ENCODE results near the gene RALGPS1.

Gene RALGPS1

DNA sequence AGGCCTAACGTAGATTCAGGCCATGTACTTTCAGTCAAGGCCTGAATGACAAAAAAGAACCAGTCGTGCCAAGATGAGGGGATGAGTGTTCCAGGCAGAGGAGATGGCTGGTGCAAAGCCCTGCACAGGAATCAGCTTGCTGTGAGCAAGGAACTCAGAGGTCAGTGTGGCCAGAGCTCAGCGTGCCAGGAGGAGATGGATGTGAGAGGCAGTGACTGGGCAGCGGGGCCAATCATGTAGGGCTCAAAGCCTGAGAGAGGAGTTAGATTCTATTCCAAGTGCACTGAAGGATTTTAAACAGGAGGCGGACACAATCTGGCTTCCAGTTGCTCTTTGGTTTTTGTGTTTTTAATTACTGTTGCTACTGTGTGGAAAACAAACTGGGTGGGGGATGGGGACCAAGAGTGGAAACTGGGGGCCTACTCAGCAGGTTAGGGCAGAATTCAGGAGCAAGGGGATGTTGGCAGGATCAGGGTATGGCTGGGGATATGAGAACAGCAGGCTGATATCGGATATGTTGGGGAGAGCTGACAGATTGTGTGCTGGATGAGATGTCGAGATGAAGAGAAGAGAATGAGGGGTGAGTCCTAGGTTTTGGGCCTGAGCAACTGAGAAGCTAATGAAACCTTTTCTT is 143.5 kb downstream of the RALGPS1 start:
- TF ChIP-seq ZNF239 (tag by site-specific recombination; IDR thresholded peaks at IDR 0.05), result no peak
- TF ChIP-seq KLF8 (tag by site-specific recombination; IDR thresholded peaks at IDR 0.05), result no peak
- TF ChIP-seq ZNF155 (tag by site-specific recombination; IDR thresholded peaks at IDR 0.05), result no peak
- no peak for TF ChIP-seq ZNF37A (tag by site-specific recombination; IDR thresholded peaks at IDR 0.05)
- no peak for TF ChIP-seq ZNF341 (tag by site-specific recombination; IDR thresholded peaks at IDR 0.05; ENCODE audit: low read depth)
- no peak for TF ChIP-seq ZNF521 (tag by site-specific recombination; IDR thresholded peaks at IDR 0.05)
- no peak for TF ChIP-seq ZNF585B (tag by site-specific recombination; IDR thresholded peaks at IDR 0.05)
- TF ChIP-seq, protein P1, sequence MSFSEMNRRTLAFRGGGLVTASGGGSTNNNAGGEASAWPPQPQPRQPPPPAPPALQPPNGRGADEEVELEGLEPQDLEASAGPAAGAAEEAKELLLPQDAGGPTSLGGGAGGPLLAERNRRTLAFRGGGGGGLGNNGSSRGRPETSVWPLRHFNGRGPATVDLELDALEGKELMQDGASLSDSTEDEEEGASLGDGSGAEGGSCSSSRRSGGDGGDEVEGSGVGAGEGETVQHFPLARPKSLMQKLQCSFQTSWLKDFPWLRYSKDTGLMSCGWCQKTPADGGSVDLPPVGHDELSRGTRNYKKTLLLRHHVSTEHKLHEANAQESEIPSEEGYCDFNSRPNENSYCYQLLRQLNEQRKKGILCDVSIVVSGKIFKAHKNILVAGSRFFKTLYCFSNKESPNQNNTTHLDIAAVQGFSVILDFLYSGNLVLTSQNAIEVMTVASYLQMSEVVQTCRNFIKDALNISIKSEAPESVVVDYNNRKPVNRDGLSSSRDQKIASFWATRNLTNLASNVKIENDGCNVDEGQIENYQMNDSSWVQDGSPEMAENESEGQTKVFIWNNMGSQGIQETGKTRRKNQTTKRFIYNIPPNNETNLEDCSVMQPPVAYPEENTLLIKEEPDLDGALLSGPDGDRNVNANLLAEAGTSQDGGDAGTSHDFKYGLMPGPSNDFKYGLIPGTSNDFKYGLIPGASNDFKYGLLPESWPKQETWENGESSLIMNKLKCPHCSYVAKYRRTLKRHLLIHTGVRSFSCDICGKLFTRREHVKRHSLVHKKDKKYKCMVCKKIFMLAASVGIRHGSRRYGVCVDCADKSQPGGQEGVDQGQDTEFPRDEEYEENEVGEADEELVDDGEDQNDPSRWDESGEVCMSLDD (tag by site-specific recombination; IDR thresholded peaks at IDR 0.05), result no peak
- TF ChIP-seq, protein P2, sequence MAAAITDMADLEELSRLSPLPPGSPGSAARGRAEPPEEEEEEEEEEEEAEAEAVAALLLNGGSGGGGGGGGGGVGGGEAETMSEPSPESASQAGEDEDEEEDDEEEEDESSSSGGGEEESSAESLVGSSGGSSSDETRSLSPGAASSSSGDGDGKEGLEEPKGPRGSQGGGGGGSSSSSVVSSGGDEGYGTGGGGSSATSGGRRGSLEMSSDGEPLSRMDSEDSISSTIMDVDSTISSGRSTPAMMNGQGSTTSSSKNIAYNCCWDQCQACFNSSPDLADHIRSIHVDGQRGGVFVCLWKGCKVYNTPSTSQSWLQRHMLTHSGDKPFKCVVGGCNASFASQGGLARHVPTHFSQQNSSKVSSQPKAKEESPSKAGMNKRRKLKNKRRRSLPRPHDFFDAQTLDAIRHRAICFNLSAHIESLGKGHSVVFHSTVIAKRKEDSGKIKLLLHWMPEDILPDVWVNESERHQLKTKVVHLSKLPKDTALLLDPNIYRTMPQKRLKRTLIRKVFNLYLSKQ (tag by site-specific recombination; IDR thresholded peaks at IDR 0.05; ENCODE audit: borderline replicate concordance), result no peak
- TF ChIP-seq ZNF623 (tag by site-specific recombination; IDR thresholded peaks at IDR 0.05), result no peak
- TF ChIP-seq KLF16 (tag by site-specific recombination; IDR thresholded peaks at IDR 0.05), result no peak
- no peak for TF ChIP-seq ZNF202 (tag by site-specific recombination; IDR thresholded peaks at IDR 0.05; ENCODE audit: borderline replicate concordance)
- TF ChIP-seq ZNF544 (tag by site-specific recombination; IDR thresholded peaks at IDR 0.05), result no peak
- no peak for TF ChIP-seq ZNF624 (tag by site-specific recombination; IDR thresholded peaks at IDR 0.05)
- TF ChIP-seq ZFP41 (tag by site-specific recombination; IDR thresholded peaks at IDR 0.05; ENCODE audit: borderline replicate concordance), result no peak
- no peak for TF ChIP-seq ZNF626 (tag by site-specific recombination; IDR thresholded peaks at IDR 0.05)
- CTCF ChIA-PET, result no interaction called here

DNA sequence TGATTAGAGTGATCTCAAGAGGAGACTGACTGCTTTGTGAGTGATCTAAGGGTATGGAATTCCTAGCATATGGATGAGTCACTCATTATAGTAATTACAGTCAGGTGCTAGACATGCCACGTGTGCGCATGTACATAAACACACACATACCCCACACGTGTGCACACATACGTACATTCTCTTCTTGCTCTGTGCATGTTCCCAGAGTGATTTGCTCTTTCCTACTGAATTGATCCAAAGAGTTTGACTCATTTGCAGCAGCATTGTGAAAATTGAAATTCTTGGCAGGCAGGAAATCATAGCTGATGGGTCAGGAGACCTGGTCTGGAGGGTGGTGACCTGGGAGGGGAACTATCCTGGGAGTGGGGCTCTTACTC is 144.1 kb downstream of the RALGPS1 start:
- no peak overlapping the region for H3K27ac ChIP-seq (ENCODE audit: extremely low read depth, low read depth, low read length)
- H3K4me1 ChIP-seq (ENCODE audit: control insufficient read depth, insufficient read depth, low read length), result no peaks in the 10 kb centered on the region
- H3K4me3 ChIP-seq (ENCODE audit: low read depth, low read length), result no peak overlapping the region
- TF ChIP-seq ZNF544 (tag by site-specific recombination; IDR thresholded peaks at IDR 0.05) (no peak), ZEB2 (tag by site-specific recombination; IDR thresholded peaks at IDR 0.05) (no peak), ZBTB20 (tag by site-specific recombination; IDR thresholded peaks at IDR 0.05) (no peak), GLIS2 (tag by site-specific recombination; IDR thresholded peaks at IDR 0.05) (no peak), ZNF514 (tag by site-specific recombination; IDR thresholded peaks at IDR 0.05) (no peak), ZNF600 (tag by site-specific recombination; IDR thresholded peaks at IDR 0.05) (no peak), ZSCAN30 (tag by site-specific recombination; IDR thresholded peaks at IDR 0.05) (no peak), HOXC10 (CRISPR knock-in tag; IDR thresholded peaks at IDR 0.05) (no peak), ZNF2 (tag by site-specific recombination; IDR thresholded peaks at IDR 0.05) (no peak), OSR2 (tag by site-specific recombination; IDR thresholded peaks at IDR 0.05) (no peak), ZNF558 (tag by site-specific recombination; IDR thresholded peaks at IDR 0.05) (no peak)
- TF ChIP-seq, protein P3, sequence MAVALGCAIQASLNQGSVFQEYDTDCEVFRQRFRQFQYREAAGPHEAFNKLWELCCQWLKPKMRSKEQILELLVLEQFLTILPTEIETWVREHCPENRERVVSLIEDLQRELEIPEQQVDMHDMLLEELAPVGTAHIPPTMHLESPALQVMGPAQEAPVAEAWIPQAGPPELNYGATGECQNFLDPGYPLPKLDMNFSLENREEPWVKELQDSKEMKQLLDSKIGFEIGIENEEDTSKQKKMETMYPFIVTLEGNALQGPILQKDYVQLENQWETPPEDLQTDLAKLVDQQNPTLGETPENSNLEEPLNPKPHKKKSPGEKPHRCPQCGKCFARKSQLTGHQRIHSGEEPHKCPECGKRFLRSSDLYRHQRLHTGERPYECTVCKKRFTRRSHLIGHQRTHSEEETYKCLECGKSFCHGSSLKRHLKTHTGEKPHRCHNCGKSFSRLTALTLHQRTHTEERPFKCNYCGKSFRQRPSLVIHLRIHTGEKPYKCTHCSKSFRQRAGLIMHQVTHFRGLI (tag by site-specific recombination; IDR thresholded peaks at IDR 0.05), result no peak
- TF ChIP-seq, protein P4, sequence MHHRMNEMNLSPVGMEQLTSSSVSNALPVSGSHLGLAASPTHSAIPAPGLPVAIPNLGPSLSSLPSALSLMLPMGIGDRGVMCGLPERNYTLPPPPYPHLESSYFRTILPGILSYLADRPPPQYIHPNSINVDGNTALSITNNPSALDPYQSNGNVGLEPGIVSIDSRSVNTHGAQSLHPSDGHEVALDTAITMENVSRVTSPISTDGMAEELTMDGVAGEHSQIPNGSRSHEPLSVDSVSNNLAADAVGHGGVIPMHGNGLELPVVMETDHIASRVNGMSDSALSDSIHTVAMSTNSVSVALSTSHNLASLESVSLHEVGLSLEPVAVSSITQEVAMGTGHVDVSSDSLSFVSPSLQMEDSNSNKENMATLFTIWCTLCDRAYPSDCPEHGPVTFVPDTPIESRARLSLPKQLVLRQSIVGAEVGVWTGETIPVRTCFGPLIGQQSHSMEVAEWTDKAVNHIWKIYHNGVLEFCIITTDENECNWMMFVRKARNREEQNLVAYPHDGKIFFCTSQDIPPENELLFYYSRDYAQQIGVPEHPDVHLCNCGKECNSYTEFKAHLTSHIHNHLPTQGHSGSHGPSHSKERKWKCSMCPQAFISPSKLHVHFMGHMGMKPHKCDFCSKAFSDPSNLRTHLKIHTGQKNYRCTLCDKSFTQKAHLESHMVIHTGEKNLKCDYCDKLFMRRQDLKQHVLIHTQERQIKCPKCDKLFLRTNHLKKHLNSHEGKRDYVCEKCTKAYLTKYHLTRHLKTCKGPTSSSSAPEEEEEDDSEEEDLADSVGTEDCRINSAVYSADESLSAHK (tag by site-specific recombination; IDR thresholded peaks at IDR 0.05), result no peak
- H3K36me3 ChIP-seq (ENCODE audit: control insufficient read depth in 2 of 2, insufficient read depth in 1 of 2, low read length in 2 of 2), result no peaks in the 10 kb centered on the region
- no peaks in the 10 kb centered on the region for H3K9me3 ChIP-seq (ENCODE audit: control insufficient read depth, insufficient read depth, low read depth, low read length)
- ChIA-PET CTCF (no interaction called here), POLR2A (interaction anchor here (0.6 kb wide), 1 partner anchor 279 kb away, joined by 3 read pairs; no protein-coding TSS in a partner anchor)

More for the DNA sequence above, 143.5 kb downstream of the RALGPS1 start:
- no peaks in the 10 kb centered on the region for H3K4me1 ChIP-seq (ENCODE audit: control insufficient read depth, insufficient read depth, low read length)
- no peak overlapping the region for H3K4me3 ChIP-seq (ENCODE audit: low read depth, low read length)
- H3K27ac ChIP-seq (ENCODE audit: extremely low read depth, low read depth, low read length), result no peak overlapping the region
- no peaks in the 10 kb centered on the region for H3K36me3 ChIP-seq (ENCODE audit: control insufficient read depth in 2 of 2, insufficient read depth in 1 of 2, low read length in 2 of 2)
- POLR2A ChIA-PET, result interaction anchor here (0.6 kb wide), 1 partner anchor 279 kb away, joined by 3 read pairs; no protein-coding TSS in a partner anchor
- H3K9me3 ChIP-seq (ENCODE audit: control insufficient read depth, insufficient read depth, low read depth, low read length), result no peaks in the 10 kb centered on the region
